Measurements from ENCODE around the gene PIKFYVE. TPM values are rescaled to one million over a fixed set of nuclear protein-coding genes. Genes with fewer than 3 reads are reported as not detected.
A peak's percentile ranks its signal among the peaks of the same experiment; 100 is the strongest.
"Not testable (repeated sequence)": the region's sequence is repeated elsewhere in the genome, so short reads cannot be mapped to it uniquely, and the experiment has no call there.

The PIKFYVE gene
- total RNA-seq, 2 donors from 2014 or later, result 34.5 to 41.5 TPM

DNA sequence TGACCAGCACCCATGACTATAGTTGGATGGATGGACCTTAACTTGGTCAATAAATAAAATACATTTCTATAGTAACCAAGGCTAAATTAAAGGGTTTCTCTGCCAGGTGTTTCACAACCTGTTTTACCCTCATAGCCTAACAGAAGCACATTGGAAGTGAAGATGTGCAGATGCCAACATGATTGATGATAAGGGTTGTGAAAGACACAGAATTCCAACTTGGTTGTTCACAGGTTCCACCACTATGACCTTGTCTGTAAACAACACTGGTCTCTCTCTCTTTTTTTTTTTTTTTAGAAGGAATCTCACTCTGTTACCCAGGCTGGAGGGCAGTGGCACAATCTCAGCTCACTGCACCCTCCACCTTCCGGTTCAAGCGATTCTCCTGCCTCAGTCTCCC, 103.0 kb downstream of the PIKFYVE start:
- ATAC-seq (no peak), DNase-seq (no peak)
- no peaks in the 10 kb centered on the region for H3K4me1 Mint-ChIP-seq
- H3K27ac Mint-ChIP-seq, result no peak overlapping the region
- H3K9me3 ChIP-seq (ENCODE audit: control insufficient read depth, low read length, poor library complexity, severe bottlenecking), result no peaks in the 10 kb centered on the region
- peaks cover 10% of the 10 kb centered on the region for H3K27me3 Mint-ChIP-seq
- no peaks in the 10 kb centered on the region for H3K36me3 Mint-ChIP-seq (ENCODE audit: low read depth)
- no peak overlapping the region for H3K4me3 Mint-ChIP-seq

- no peak overlapping the region for H3K27ac Mint-ChIP-seq
- H3K36me3 Mint-ChIP-seq (ENCODE audit: low read depth), result no peaks in the 10 kb centered on the region
- DNase-seq, result no peak
- no peak for ATAC-seq
- H3K4me3 Mint-ChIP-seq, result no peak overlapping the region
- H3K4me1 Mint-ChIP-seq, result no peaks in the 10 kb centered on the region
- H3K9me3 ChIP-seq (ENCODE audit: control insufficient read depth, low read length, poor library complexity, severe bottlenecking), result no peaks in the 10 kb centered on the region
- H3K27me3 Mint-ChIP-seq, result peaks cover 21% of the 10 kb centered on the region
Measured at GRCh38 chr2:208370881-208371633, 105.0 kb downstream of the PIKFYVE start.

DNA sequence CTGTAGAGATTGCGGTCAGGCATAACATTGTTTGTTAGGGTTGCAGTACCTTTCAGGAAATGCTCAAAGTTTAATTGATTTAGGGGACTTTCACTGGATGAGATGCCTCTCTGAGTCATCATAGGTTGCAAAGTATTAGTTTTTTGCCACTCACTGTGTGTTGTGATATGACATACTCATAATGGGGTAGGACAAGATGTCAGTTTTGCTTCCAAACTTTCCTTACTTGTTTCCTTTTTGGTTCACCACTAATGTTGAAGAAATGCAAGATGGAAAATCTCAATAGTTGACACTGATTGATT, 105.5 kb downstream of the PIKFYVE start:
- H3K36me3 Mint-ChIP-seq (ENCODE audit: low read depth), result no peaks in the 10 kb centered on the region
- no peak overlapping the region for H3K4me3 Mint-ChIP-seq
- H3K4me1 Mint-ChIP-seq, result no peaks in the 10 kb centered on the region
- H3K27me3 Mint-ChIP-seq, result peaks cover 21% of the 10 kb centered on the region
- H3K9me3 ChIP-seq (ENCODE audit: control insufficient read depth, low read length, poor library complexity, severe bottlenecking), result no peaks in the 10 kb centered on the region
- H3K27ac Mint-ChIP-seq, result no peak overlapping the region
- DNase-seq (no peak), ATAC-seq (no peak)

- Mint-ChIP-seq H3K4me3 (no peak overlapping the region), H3K27ac (no peak overlapping the region), H3K4me1 (no peaks in the 10 kb centered on the region), H3K36me3 (ENCODE audit: low read depth) (no peaks in the 10 kb centered on the region), H3K27me3 (peaks cover 18% of the 10 kb centered on the region)
- peak in 1 of 3 donors; percentile 13 for DNase-seq
- ATAC-seq, result peak; percentile 46
- no peaks in the 10 kb centered on the region for H3K9me3 ChIP-seq (ENCODE audit: control insufficient read depth, low read length, poor library complexity, severe bottlenecking)
Measured at GRCh38 chr2:208373460-208374089, 107.5 kb downstream of the PIKFYVE start.

- H3K9me3 ChIP-seq (ENCODE audit: control insufficient read depth, low read length, poor library complexity, severe bottlenecking), result no peaks in the 10 kb centered on the region
- DNase-seq (no peak), ATAC-seq (no peak)
- Mint-ChIP-seq H3K27ac (no peak overlapping the region), H3K4me1 (no peaks in the 10 kb centered on the region), H3K36me3 (ENCODE audit: low read depth) (no peaks in the 10 kb centered on the region), H3K27me3 (peaks cover 25% of the 10 kb centered on the region), H3K4me3 (no peak overlapping the region)
Measured at GRCh38 chr2:208375491-208376068, 109.5 kb downstream of the PIKFYVE start.

DNA sequence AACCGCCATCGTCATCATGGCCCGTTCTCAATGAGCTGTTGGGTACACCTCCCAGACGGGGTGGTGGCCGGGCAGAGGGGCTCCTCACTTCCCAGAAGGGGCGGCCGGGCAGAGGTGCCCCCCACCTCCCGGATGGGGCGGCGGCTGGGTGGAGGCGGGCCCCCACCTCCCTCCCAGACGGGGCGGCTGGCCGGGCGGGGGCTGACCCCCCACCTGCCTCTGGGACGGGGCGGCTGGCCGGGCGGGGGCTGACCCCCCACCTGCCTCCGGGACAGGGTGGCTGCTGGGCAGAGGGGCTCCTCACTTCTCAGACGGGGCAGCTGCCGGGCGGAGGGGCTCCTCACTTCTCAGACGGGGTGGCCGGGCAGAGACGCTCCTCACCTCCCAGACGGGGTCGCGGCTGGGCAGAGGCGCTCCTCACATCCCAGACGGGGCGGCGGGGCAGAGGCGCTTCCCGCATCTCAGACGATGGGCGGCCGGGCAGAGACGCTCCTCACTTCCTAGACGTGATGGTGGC, 111.3 kb downstream of the PIKFYVE start:
- ATAC-seq, result not testable (repeated sequence)

DNA sequence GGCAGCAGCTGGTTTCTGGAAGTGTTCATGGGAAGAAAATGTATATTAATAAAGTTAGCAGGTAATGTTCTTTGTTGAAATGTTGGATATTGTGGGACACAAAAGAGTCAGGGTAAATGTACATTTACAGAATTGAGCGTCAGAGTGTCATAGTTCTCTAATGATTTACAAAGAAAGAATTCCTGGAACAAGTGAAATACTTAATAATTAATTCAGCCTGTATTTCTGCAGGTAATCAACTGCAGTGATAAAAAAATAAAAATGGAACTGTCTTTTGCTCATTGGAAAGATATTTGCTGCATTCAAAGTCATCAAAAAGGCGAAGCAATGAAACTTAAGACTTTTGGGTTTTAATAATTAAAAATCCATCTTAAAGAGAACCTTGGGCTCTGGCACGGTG, 113.1 kb downstream of the PIKFYVE start:
- ATAC-seq, result no peak
- no peak overlapping the region for H3K4me3 Mint-ChIP-seq

More for the DNA sequence above, 111.3 kb downstream of the PIKFYVE start:
- peaks cover 28% of the 10 kb centered on the region for H3K27me3 Mint-ChIP-seq
- not testable (repeated sequence) for H3K4me3 Mint-ChIP-seq; H3K27ac Mint-ChIP-seq; H3K4me1 Mint-ChIP-seq; H3K9me3 ChIP-seq (ENCODE audit: control insufficient read depth, low read length, poor library complexity, severe bottlenecking); H3K36me3 Mint-ChIP-seq (ENCODE audit: low read depth); DNase-seq

DNA sequence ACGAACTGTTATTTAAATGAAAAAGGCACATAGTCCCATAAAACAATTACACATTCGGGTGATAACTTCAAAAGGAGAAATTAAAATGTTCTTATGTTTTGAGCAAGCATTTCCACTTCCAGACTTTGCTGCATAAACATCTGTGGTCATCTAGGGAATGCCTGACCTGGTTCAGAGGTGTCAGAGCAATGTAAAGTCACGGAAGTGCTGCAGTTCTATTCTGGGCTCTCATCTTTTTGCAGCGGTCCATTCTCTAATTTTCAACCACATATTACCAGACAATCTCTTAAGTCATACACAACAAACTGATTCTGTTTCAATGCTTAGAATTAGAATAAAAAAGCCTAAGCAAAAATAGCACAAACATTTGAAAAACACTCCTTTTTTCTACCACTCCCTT, 118.6 kb downstream of the PIKFYVE start:
- Mint-ChIP-seq H3K27ac (no peak overlapping the region), H3K4me1 (peaks cover 3% of the 10 kb centered on the region), H3K4me3 (no peak overlapping the region), H3K36me3 (ENCODE audit: low read depth) (peaks cover 3% of the 10 kb centered on the region), H3K27me3 (peaks cover 62% of the 10 kb centered on the region)
- H3K9me3 ChIP-seq (ENCODE audit: control insufficient read depth, low read length, poor library complexity, severe bottlenecking), result no peaks in the 10 kb centered on the region
- DNase-seq (no peak), ATAC-seq (no peak)

More for the DNA sequence above, 113.1 kb downstream of the PIKFYVE start:
- Mint-ChIP-seq H3K4me1 (peaks cover 3% of the 10 kb centered on the region), H3K36me3 (ENCODE audit: low read depth) (peaks cover 3% of the 10 kb centered on the region), H3K27me3 (peaks cover 46% of the 10 kb centered on the region), H3K27ac (no peak overlapping the region)
- DNase-seq, result no peak
- H3K9me3 ChIP-seq (ENCODE audit: control insufficient read depth, low read length, poor library complexity, severe bottlenecking), result no peaks in the 10 kb centered on the region

GRCh38 chr2:208386541-208386940, 120.5 kb downstream of the PIKFYVE start:
- DNase-seq (no peak), ATAC-seq (no peak)
- H3K36me3 Mint-ChIP-seq (ENCODE audit: low read depth), result peaks cover 3% of the 10 kb centered on the region
- peaks cover 3% of the 10 kb centered on the region for H3K4me1 Mint-ChIP-seq
- no peak overlapping the region for H3K27ac Mint-ChIP-seq
- H3K9me3 ChIP-seq (ENCODE audit: control insufficient read depth, low read length, poor library complexity, severe bottlenecking), result no peaks in the 10 kb centered on the region
- H3K27me3 Mint-ChIP-seq, result peaks cover 50% of the 10 kb centered on the region
- H3K4me3 Mint-ChIP-seq, result no peak overlapping the region

GRCh38 chr2:208389940-208390339, 123.9 kb downstream of the PIKFYVE start:
- DNase-seq, result no peak
- Mint-ChIP-seq H3K36me3 (ENCODE audit: low read depth) (no peaks in the 10 kb centered on the region), H3K4me1 (no peaks in the 10 kb centered on the region), H3K4me3 (no peak overlapping the region), H3K27ac (no peak overlapping the region), H3K27me3 (peaks cover 26% of the 10 kb centered on the region)
- H3K9me3 ChIP-seq (ENCODE audit: control insufficient read depth, low read length, poor library complexity, severe bottlenecking), result peaks cover 11% of the 10 kb centered on the region
- ATAC-seq, result no peak

- no peak overlapping the region for H3K4me3 Mint-ChIP-seq
- H3K36me3 Mint-ChIP-seq (ENCODE audit: low read depth), result no peaks in the 10 kb centered on the region
- H3K27ac Mint-ChIP-seq, result no peak overlapping the region
- no peaks in the 10 kb centered on the region for H3K4me1 Mint-ChIP-seq
- ATAC-seq, result no peak
- DNase-seq, result no peak
- H3K9me3 ChIP-seq (ENCODE audit: control insufficient read depth, low read length, poor library complexity, severe bottlenecking), result peaks cover 11% of the 10 kb centered on the region
- peaks cover 12% of the 10 kb centered on the region for H3K27me3 Mint-ChIP-seq
Measured at GRCh38 chr2:208392300-208392699, 126.2 kb downstream of the PIKFYVE start.

DNA sequence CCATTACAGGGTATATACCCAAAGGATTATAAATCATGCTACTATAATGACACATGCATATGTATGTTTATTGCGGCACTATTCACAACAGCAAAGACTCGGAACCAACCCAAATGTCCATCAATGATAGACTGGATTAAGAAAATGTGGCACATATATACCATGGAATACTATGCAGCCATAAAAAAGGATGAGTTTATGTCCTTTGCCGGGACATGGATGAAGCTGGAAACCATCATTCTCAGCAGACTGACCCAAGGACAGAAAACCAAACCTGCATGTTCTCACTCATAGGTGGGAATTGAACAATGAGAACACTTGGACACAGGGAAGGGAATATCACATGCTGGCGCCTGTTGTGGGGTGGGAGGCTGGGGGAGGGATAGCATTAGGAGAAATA, 130.7 kb downstream of the PIKFYVE start:
- not testable (repeated sequence) for H3K4me3 Mint-ChIP-seq; ATAC-seq; H3K27ac Mint-ChIP-seq; DNase-seq; H3K4me1 Mint-ChIP-seq; H3K36me3 Mint-ChIP-seq (ENCODE audit: low read depth)
- peaks cover 11% of the 10 kb centered on the region for H3K9me3 ChIP-seq (ENCODE audit: control insufficient read depth, low read length, poor library complexity, severe bottlenecking)
- peaks cover 26% of the 10 kb centered on the region for H3K27me3 Mint-ChIP-seq

DNA sequence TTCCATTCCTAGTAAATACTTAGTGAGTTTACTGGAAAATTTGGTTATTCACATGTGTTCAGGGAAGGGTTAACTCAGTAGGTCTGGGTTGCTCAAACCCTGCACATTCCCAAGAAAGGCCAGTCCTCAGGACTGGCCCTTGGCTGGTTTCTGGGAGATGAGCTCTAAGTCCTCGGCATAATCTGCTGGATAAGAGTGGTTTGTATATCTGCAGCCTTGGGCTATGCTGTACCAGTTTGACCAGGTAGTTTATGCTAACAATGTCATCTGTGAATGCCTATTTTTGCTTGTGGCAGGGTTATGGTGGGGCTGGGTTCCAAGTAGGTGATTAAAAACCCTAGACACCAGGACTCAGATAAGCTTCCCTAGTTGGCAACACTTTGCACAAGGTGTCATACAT, 133.1 kb downstream of the PIKFYVE start:
- Mint-ChIP-seq H3K27me3 (peaks cover 48% of the 10 kb centered on the region), H3K36me3 (ENCODE audit: low read depth) (peaks cover 2% of the 10 kb centered on the region), H3K4me3 (no peak overlapping the region), H3K4me1 (no peaks in the 10 kb centered on the region), H3K27ac (no peak overlapping the region)
- DNase-seq (no peak), ATAC-seq (no peak)
- peaks cover 4% of the 10 kb centered on the region for H3K9me3 ChIP-seq (ENCODE audit: control insufficient read depth, low read length, poor library complexity, severe bottlenecking)

Measured in T-helper 17 cell (primary cell).